Measurements from ENCODE around the gene SETD4.

GRCh38 chr21:36069713-36070583, 9.6 kb upstream of the SETD4 start, which contains the start of gene CBR1:
- TF ChIP-seq CTCF (IDR thresholded peaks at IDR 0.05) (no peak), POLR2AphosphoS5 (IDR thresholded peaks at IDR 0.05; ENCODE audit: low read depth, low read length) (peak; percentile 59)
